PFSK-1 (cell line): ENCODE measurements around the gene TAF4.

Experiments
- FOXP2 ChIP-seq: optimal IDR thresholded peaks from 2 replicates; pipeline ENCODE3; 2011; ENCODE audit warnings: borderline replicate concordance, control low read depth, inconsistent platforms; ENCODE audit not compliant: insufficient read depth; ENCODE audit errors: extremely low read length, extremely low read depth
- POLR2AphosphoS5 ChIP-seq: IDR thresholded peaks from 2 replicates; pipeline ENCODE4 v1.6.1; 2012; ENCODE audit warnings: low read depth, mild to moderate bottlenecking, control low read depth, low read length, moderate library complexity
- REST ChIP-seq, 2 experiments: IDR thresholded peaks; 2 replicates each; pipeline versions ENCODE4 v1.6.1 to v1.8.0; 2011 to 2012; ENCODE audit warnings: low read depth in 2 of 2, low read length in 2 of 2, control low read depth in 1 of 2, inconsistent platforms in 1 of 2, mild to moderate bottlenecking in 1 of 2, moderate library complexity in 1 of 2; ENCODE audit not compliant: insufficient read depth in 1 of 2
- SIN3A ChIP-seq: IDR thresholded peaks from 2 replicates; pipeline ENCODE4 v1.6.1; 2012; ENCODE audit warnings: mild to moderate bottlenecking, low read length, moderate library complexity, borderline replicate concordance; ENCODE audit not compliant: insufficient read depth
- TAF1 ChIP-seq: IDR thresholded peaks from 2 replicates; pipeline ENCODE4 v1.6.1; 2012; ENCODE audit warnings: low read length, control low read depth, borderline replicate concordance; ENCODE audit not compliant: insufficient read depth

Gene TAF4

GRCh38 chr20:61970357-61970756 lies 95.3 kb downstream of the TAF4 start:
- TF ChIP-seq POLR2AphosphoS5 (no peak), SIN3A (no peak), REST (IDR thresholded peaks at IDR 0.05; ENCODE audit: insufficient read depth in 1 of 2, low read depth in 2 of 2, low read length in 2 of 2) (no peak), FOXP2 (no peak), TAF1 (no peak)

- no peak for TF ChIP-seq FOXP2
- no peak for TF ChIP-seq SIN3A
- TF ChIP-seq REST (IDR thresholded peaks at IDR 0.05; ENCODE audit: insufficient read depth in 1 of 2, low read depth in 2 of 2, low read length in 2 of 2): no peak
- TF ChIP-seq TAF1: no peak
- no peak for TF ChIP-seq POLR2AphosphoS5
These were observed 95.9 kb downstream of the TAF4 start for GRCh38 chr20:61969806-61970205.

GRCh38 chr20:61968932-61969331 lies 96.7 kb downstream of the TAF4 start:
- TF ChIP-seq POLR2AphosphoS5 (no peak), FOXP2 (no peak), REST (IDR thresholded peaks at IDR 0.05; ENCODE audit: insufficient read depth in 1 of 2, low read depth in 2 of 2, low read length in 2 of 2) (no peak), TAF1 (no peak), SIN3A (no peak)

- TF ChIP-seq FOXP2 (no peak), REST (IDR thresholded peaks at IDR 0.05; ENCODE audit: insufficient read depth in 1 of 2, low read depth in 2 of 2, low read length in 2 of 2) (no peak), SIN3A (no peak), POLR2AphosphoS5 (no peak), TAF1 (no peak)
These were observed 97.5 kb downstream of the TAF4 start for GRCh38 chr20:61968036-61968810.

- TF ChIP-seq REST (IDR thresholded peaks at IDR 0.05; ENCODE audit: insufficient read depth in 1 of 2, low read depth in 2 of 2, low read length in 2 of 2) (no peak), POLR2AphosphoS5 (no peak), TAF1 (no peak), SIN3A (no peak), FOXP2 (no peak)
These were observed 98.4 kb downstream of the TAF4 start for GRCh38 chr20:61967300-61967699.
